GM12878 (cell line): ENCODE results near the gene COL6A3. TPM values are rescaled to one million over a fixed set of nuclear protein-coding genes. Genes with fewer than 3 reads are reported as not detected.

ENCODE experiments used
- ATAC-seq: fragments of 200-7000 bp; cut with Tn5 transposase; 3 replicates; pipeline ENCODE4 v1.9.1; 2020; ENCODE audit warnings: mild to moderate bottlenecking, moderate library complexity
- BruUV-seq: library from RNA; stranded (reverse); fragments of 400-500 nt; replicated peaks from 2 replicates; lab custom pipeline; 2021; lab: Mats Ljungman, UMichigan
- CTCF ChIA-PET: fragments of 300-600 bp; sonication (Branson Sonifier 250); formaldehyde crosslinking; extraction: SDS; loops from one replicate; lab custom pipeline; 2021; ENCODE audit warnings: inconsistent platforms; lab: Yijun Ruan, JAX
- POLR2A ChIA-PET: fragments of 350-600 bp; formaldehyde crosslinking; extraction: SDS; loops from one replicate; lab custom pipeline; 2021; ENCODE audit warnings: inconsistent platforms; lab: Charles Lee
- RAD21 ChIA-PET: fragments of 300-600 bp; sonication (Branson Sonifier 250); formaldehyde crosslinking; loops from one replicate; lab custom pipeline; 2023; ENCODE audit warnings: antibody characterized with exemption; ENCODE audit not compliant: unreplicated experiment; lab: Charles Lee
- SMC1A ChIA-PET: fragments of 300-600 bp; sonication (Branson Sonifier 250); formaldehyde crosslinking; loops from one replicate; lab custom pipeline; 2023; ENCODE audit not compliant: unreplicated experiment, uncharacterized antibody; lab: Charles Lee
- DNase-seq: peaks from one replicate; pipeline ENCODE4 v3.0.0-alpha.2; 2011; ENCODE audit warnings: low read depth, low spot score
- FAIRE-seq: peaks from 3 replicates; lab custom pipeline; 2011; peaks lifted over from hg19 to GRCh38; lab: Jason Lieb, UNC
- H2AFZ ChIP-seq: 2 replicates; pipeline ENCODE4 v1.6.0; 2011; ENCODE audit warnings: low read depth, low read length, control low read depth; ENCODE audit not compliant: control insufficient read depth
- H3K27ac ChIP-seq: 2 replicates; pipeline ENCODE4 v1.5.1; 2011; ENCODE audit warnings: control low read depth; ENCODE audit not compliant: control insufficient read depth, insufficient read depth
- H3K27me3 ChIP-seq, 2 experiments: replicated peaks in 1 of 2; 2 replicates each; pipeline versions ENCODE4 v1.6.0 to v1.6.1; 2011; ENCODE audit warnings: low read length in 1 of 2; ENCODE audit not compliant: control insufficient read depth in 2 of 2, insufficient read depth in 2 of 2
- H3K36me3 ChIP-seq, 2 experiments: 2 replicates each; pipeline ENCODE4 v1.5.1; 2011; ENCODE audit warnings: low read length in 1 of 2; ENCODE audit not compliant: control insufficient read depth in 2 of 2, insufficient read depth in 2 of 2
- H3K4me1 ChIP-seq: 2 replicates; pipeline ENCODE4 v1.6.1; 2011; ENCODE audit warnings: mild to moderate bottlenecking, low read length, moderate library complexity, mixed read lengths; ENCODE audit not compliant: control insufficient read depth, insufficient read depth
- H3K4me2 ChIP-seq: 2 replicates; pipeline ENCODE4 v1.6.0; 2011; ENCODE audit warnings: control low read depth; ENCODE audit not compliant: control insufficient read depth, insufficient read depth
- H3K4me3 ChIP-seq: fragments of 200-600 bp; sonication (generic); 2 replicates; pipeline ENCODE4 v1.5.1; 2016
- H3K79me2 ChIP-seq: 2 replicates; pipeline ENCODE4 v1.6.0; 2011; ENCODE audit warnings: low read length; ENCODE audit not compliant: control insufficient read depth, insufficient read depth
- H3K9ac ChIP-seq: 2 replicates; pipeline ENCODE4 v1.8.0; 2011; ENCODE audit warnings: low read length, control low read depth, mixed read lengths; ENCODE audit not compliant: control insufficient read depth, insufficient read depth
- H3K9me3 ChIP-seq: replicated peaks from 3 replicates; pipeline ENCODE4 v1.5.1; 2011; ENCODE audit warnings: mild to moderate bottlenecking, low read length; ENCODE audit not compliant: control insufficient read depth, insufficient read depth
- H4K20me1 ChIP-seq: 2 replicates; pipeline ENCODE4 v1.6.0; 2011; ENCODE audit not compliant: control insufficient read depth, insufficient read depth
- CBX5 ChIP-seq: sonication (generic); IDR thresholded peaks from 2 replicates; pipeline ENCODE4 v1.6.1; 2016; ENCODE audit warnings: low read depth, moderate library complexity, mild to moderate bottlenecking, inconsistent platforms
- GABPA ChIP-seq: IDR thresholded peaks from 2 replicates; pipeline ENCODE4 v1.6.1; 2014; ENCODE audit warnings: antibody characterized with exemption, low read depth, mild to moderate bottlenecking, inconsistent platforms
- MEF2B ChIP-seq: fragments of 450-650 bp; IDR thresholded peaks from 2 replicates; pipeline ENCODE4 v1.6.1; 2018; ENCODE audit warnings: mild to moderate bottlenecking, moderate library complexity; ENCODE audit not compliant: partially characterized antibody, poor library complexity, severe bottlenecking
- NBN ChIP-seq: fragments of 450-650 bp; IDR thresholded peaks from 2 replicates; pipeline ENCODE4 v1.6.1; 2016
- NFIC ChIP-seq: IDR thresholded peaks from 2 replicates; pipeline ENCODE4 v1.6.1; 2012; ENCODE audit warnings: low read depth, mild to moderate bottlenecking, inconsistent platforms, low read length, moderate library complexity
- NKRF ChIP-seq: fragments of 450-650 bp; conservative IDR thresholded peaks from 2 replicates; pipeline ENCODE4 v1.6.1; 2017; ENCODE audit warnings: mild to moderate bottlenecking, moderate library complexity
- PAX8 ChIP-seq: fragments of 450-650 bp; IDR thresholded peaks from 2 replicates; pipeline ENCODE4 v1.6.1; 2017; ENCODE audit warnings: mild to moderate bottlenecking, moderate library complexity
- RAD21 ChIP-seq: IDR thresholded peaks from 2 replicates; pipeline ENCODE4 v1.6.1; 2011; ENCODE audit warnings: mild to moderate bottlenecking, low read depth, low read length, moderate library complexity; ENCODE audit not compliant: insufficient read depth
- RB1 ChIP-seq: fragments of 450-650 bp; formaldehyde crosslinking; IDR thresholded peaks from 2 replicates; pipeline ENCODE4 v1.6.1; 2017; ENCODE audit warnings: mild to moderate bottlenecking, borderline replicate concordance
- RCOR1 ChIP-seq: conservative IDR thresholded peaks from 2 replicates; pipeline ENCODE4 v1.6.1; 2012; ENCODE audit warnings: low read depth, low read length, improper control_type of control experiment
- RELA ChIP-seq: fragments of 450-650 bp; IDR thresholded peaks from 2 replicates; pipeline ENCODE4 v1.8.0; 2014; ENCODE audit warnings: borderline replicate concordance; ENCODE audit not compliant: partially characterized antibody
- SIN3A ChIP-seq: IDR thresholded peaks from 2 replicates; pipeline ENCODE4 v1.6.1; 2012; ENCODE audit warnings: low read depth, low read length, improper control_type of control experiment
- SMAD5 ChIP-seq: IDR thresholded peaks from 2 replicates; pipeline ENCODE4 v1.6.1; 2016; ENCODE audit warnings: antibody characterized with exemption, low read depth
- SREBF2 ChIP-seq: IDR thresholded peaks from 2 replicates; pipeline ENCODE4 v1.6.1; 2012; ENCODE audit warnings: mild to moderate bottlenecking, low read length
- SUZ12 ChIP-seq: fragments of 200-600 bp; sonication (generic); IDR thresholded peaks from one replicate; pipeline ENCODE4 v1.6.1; 2018; ENCODE audit warnings: antibody characterized with exemption, mild to moderate bottlenecking; ENCODE audit not compliant: unreplicated experiment
- ZBED1 ChIP-seq: IDR thresholded peaks from 2 replicates; pipeline ENCODE4 v1.6.1; 2016; ENCODE audit warnings: borderline replicate concordance
- WGBS: methylation state at CpG from one replicate; pipeline ENCODE4 v1.1.6; 2016; ENCODE audit warnings: low lambda C conversion rate; ENCODE audit not compliant: insufficient replicate concordance, insufficient coverage; ENCODE audit errors: missing lambda C conversion rate; 5-methylcytosine and 5-hydroxymethylcytosine counted together
- in situ Hi-C: fragments of 300-500 bp; cut with MboI; formaldehyde crosslinking; loops from 9 replicates; pipeline ENCODE4 v1.14.3; 2018; ENCODE audit warnings: mixed read lengths
- intact Hi-C: fragments of 100-400 bp; cut with micrococcal nuclease; formaldehyde crosslinking; loops from one replicate; pipeline ENCODE4 v1.14.2; 2022; ENCODE audit not compliant: unreplicated experiment
- polyA plus RNA-seq, 11 experiments: library from polyadenylated mRNA; depleted of rRNA in 4 of 11; unstranded in 6 of 11; stranded (reverse) in 5 of 11; fragments of >200 nt; fragmentation: Nextera tagmentation in 4 of 11; fragmentation: Illumina TruSeq in 1 of 11; extraction: Ambion mirVana in 4 of 11; extraction: Trizol in 1 of 11; gene quantifications; 1 replicate in 1 of 11; 2 replicates in 10 of 11; pipeline versions ENCODE4 v1.2.1 to v1.2.3, GENCODE V29; 2011 to 2016; ENCODE audit warnings: inconsistent platforms in 2 of 11, missing spikeins in 2 of 11, low read depth in 1 of 11
- total RNA-seq, 4 experiments: library from RNA; depleted of rRNA in 3 of 4; stranded (reverse); fragments of >200 nt in 3 of 4; fragmentation: Illumina TruSeq in 1 of 4; extraction: Trizol in 1 of 4; gene quantifications; 2 replicates each; pipeline versions ENCODE4 v1.2.1 to v1.2.3, GENCODE V29; 2013 to 2021
- TF ChIP-seq, protein P1 (sequence below): fragments of 450-650 bp; IDR thresholded peaks from 2 replicates; pipeline ENCODE4 v1.6.1; 2017; ENCODE audit warnings: borderline replicate concordance
- TF ChIP-seq, protein P2 (sequence below): fragments of 150-350 bp; IDR thresholded peaks from 2 replicates; pipeline ENCODE4 v1.6.1; 2016; ENCODE audit warnings: low read depth, low read length

The COL6A3 gene
- total and polyA plus RNA-seq, 10 of the 15 experiments (the other 5 are each of a cell fraction or from before 2014, with no cell fraction given) = 0.01 to 0.51 (median 0.09) TPM; not detected in 4

DNA sequence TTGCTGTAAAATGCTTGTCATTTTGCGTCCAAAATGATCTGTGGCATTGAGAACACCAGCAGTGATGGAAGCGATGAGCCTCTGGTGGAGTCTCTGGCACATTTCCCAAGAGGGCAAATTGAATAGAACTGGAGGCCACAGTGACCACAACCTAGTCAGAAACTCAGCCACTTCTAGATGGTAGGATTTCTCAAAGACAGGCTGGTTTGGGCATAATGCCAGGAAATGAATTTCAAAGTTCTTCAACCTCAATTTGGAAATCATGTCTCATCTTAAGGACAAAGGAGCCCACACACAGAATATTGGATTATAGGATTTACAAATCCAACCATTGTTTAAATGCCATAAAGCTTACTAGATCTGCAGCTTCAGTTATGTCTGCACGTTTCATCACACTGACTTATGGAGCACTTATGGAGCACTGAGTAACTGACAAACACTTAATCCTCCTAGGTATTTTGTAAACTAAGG lies 132.1 kb downstream of the COL6A3 start (continued):
- TF ChIP-seq MEF2B (no peak), SREBF2 (no peak), CBX5 (no peak), RB1 (no peak)

DNA sequence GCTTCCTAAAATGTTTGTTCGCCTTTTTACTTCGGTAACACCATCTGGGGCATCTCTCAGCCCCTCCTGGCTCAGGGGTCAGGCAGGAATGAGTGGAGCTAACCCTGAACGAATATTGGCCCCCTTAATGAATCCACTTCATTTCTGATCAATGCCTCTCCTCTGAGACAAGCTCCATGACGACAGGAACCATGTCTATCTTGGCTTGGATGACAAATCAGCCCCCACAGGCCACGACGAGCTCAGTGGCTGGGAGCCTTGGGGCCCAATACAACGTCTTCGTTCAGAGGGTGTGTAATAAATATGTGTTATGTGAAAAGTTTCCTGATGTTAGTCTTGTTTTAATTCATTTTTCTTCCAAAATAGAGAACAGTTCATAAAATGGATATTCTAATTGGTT lies 133.0 kb downstream of the COL6A3 start:
- in situ Hi-C loops (no loop called here), intact Hi-C loops (no loop called here)
- ChIA-PET SMC1A (no interaction called here), RAD21 (no interaction called here), CTCF (no interaction called here), POLR2A (no interaction called here)
- no peak overlapping the region for H3K9ac ChIP-seq
- H3K9me3 ChIP-seq = no peaks in the 10 kb centered on the region
- no peaks in the 10 kb centered on the region for H3K4me1 ChIP-seq
- H3K27ac ChIP-seq = no peak overlapping the region
- no TSS peak for BruUV-seq
- FAIRE-seq (no peak), DNase-seq (no peak), ATAC-seq (no peak)
- no peak overlapping the region for H2AFZ ChIP-seq
- H3K4me3 ChIP-seq = no peak overlapping the region
- no peaks in the 10 kb centered on the region; a peak in 1 of 4 replicates for H3K27me3 ChIP-seq
- no peak overlapping the region for H3K4me2 ChIP-seq
- no peaks in the 10 kb centered on the region for H3K79me2 ChIP-seq
- H4K20me1 ChIP-seq = no peaks in the 10 kb centered on the region; the same call in 1 of the 2 replicates
- H3K36me3 ChIP-seq = no peaks in the 10 kb centered on the region
- WGBS = 18% methylated on average over 8 of the region's 8 CpGs
- TF ChIP-seq SIN3A (no peak), RAD21 (no peak), NFIC (no peak), ZBED1 (no peak), PAX8 (no peak), SUZ12 (no peak), GABPA (no peak), NKRF (no peak), RELA (no peak), RCOR1 (no peak), SMAD5 (no peak), NBN (no peak)
- TF ChIP-seq, protein P1, sequence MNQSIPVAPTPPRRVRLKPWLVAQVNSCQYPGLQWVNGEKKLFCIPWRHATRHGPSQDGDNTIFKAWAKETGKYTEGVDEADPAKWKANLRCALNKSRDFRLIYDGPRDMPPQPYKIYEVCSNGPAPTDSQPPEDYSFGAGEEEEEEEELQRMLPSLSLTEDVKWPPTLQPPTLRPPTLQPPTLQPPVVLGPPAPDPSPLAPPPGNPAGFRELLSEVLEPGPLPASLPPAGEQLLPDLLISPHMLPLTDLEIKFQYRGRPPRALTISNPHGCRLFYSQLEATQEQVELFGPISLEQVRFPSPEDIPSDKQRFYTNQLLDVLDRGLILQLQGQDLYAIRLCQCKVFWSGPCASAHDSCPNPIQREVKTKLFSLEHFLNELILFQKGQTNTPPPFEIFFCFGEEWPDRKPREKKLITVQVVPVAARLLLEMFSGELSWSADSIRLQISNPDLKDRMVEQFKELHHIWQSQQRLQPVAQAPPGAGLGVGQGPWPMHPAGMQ = no peak
- TF ChIP-seq, protein P2, sequence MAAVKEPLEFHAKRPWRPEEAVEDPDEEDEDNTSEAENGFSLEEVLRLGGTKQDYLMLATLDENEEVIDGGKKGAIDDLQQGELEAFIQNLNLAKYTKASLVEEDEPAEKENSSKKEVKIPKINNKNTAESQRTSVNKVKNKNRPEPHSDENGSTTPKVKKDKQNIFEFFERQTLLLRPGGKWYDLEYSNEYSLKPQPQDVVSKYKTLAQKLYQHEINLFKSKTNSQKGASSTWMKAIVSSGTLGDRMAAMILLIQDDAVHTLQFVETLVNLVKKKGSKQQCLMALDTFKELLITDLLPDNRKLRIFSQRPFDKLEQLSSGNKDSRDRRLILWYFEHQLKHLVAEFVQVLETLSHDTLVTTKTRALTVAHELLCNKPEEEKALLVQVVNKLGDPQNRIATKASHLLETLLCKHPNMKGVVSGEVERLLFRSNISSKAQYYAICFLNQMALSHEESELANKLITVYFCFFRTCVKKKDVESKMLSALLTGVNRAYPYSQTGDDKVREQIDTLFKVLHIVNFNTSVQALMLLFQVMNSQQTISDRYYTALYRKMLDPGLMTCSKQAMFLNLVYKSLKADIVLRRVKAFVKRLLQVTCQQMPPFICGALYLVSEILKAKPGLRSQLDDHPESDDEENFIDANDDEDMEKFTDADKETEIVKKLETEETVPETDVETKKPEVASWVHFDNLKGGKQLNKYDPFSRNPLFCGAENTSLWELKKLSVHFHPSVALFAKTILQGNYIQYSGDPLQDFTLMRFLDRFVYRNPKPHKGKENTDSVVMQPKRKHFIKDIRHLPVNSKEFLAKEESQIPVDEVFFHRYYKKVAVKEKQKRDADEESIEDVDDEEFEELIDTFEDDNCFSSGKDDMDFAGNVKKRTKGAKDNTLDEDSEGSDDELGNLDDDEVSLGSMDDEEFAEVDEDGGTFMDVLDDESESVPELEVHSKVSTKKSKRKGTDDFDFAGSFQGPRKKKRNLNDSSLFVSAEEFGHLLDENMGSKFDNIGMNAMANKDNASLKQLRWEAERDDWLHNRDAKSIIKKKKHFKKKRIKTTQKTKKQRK = no peak
